Measurements from ENCODE around the gene ITM2C. TPM values are rescaled to one million over a fixed set of nuclear protein-coding genes. Genes with fewer than 3 reads are reported as not detected.
A peak's percentile ranks its signal among the peaks of the same experiment; 100 is the strongest.

The ITM2C gene
- total and polyA plus RNA-seq, 2 of the 13 experiments (the other 11 are each of a cell fraction or from before 2014, with no cell fraction given): 70.5 to 270 TPM

DNA sequence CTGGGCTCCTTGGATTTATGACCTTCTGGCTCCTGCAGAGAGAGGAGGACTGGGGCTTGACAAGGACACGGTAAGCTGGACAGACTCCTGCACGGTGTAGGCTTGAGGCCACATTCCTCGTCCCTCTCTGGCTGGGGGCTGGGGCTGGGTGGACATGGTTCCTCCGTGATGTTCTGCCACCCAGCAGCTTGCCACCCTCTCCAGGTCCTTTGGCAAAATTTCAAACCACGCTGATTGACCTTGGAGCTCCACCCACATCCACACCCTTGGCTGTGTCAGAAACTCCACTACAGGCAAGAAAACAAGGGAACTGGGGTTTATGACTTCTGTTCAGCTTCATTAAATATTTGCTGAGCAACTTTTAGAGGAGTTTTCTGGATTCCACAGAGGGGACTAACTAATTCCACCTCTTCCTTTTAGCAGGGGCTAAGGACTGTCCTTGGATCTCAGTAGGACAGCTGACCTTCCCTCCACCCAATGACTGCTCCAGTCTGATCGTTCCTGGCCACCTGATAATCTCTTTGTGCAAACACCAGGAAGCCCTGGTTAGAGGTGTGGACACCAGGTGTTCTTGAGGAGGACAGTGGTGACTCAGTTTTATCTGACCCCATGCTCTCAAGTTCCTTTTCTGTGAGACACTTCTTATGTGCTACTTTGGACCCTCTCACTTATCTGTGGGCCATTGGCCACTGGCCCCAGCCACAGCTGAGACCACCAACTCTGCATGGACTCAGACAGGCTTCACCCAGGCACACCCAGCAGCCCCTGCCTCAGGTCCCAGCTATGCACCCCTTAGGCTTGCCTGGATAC is 31.0 kb downstream of the ITM2C start:
- in situ Hi-C loops (cut with HindIII; ENCODE audit: extremely low pct_ligation_motif_present, low pct_unique_long_range_greater_than_20kb): no loop called here
- no peaks in the 10 kb centered on the region for H3K79me2 ChIP-seq (ENCODE audit: insufficient read depth, low read length)
- intact Hi-C loops (cut with micrococcal nuclease; ENCODE audit: unreplicated experiment): no loop called here
- CTCF ChIA-PET (ENCODE audit: low intra/inter-chr PET ratio, low total read pairs): no interaction called here
- ATAC-seq: peak; percentile 11; the same call in 1 of the 3 replicates
- DNase-seq (ENCODE audit: low spot score): no peak
- no peak for FAIRE-seq
- no peaks in the 10 kb centered on the region for H3K9me3 ChIP-seq (ENCODE audit: low read length)
- H3K4me1 ChIP-seq (ENCODE audit: insufficient read depth, low read length): no peaks in the 10 kb centered on the region
- POLR2A ChIA-PET: no interaction called here
- H3K4me3 ChIP-seq (replicated peaks in 1 of 3; ENCODE audit: insufficient read depth in 1 of 3, low read depth in 2 of 3, low read length in 3 of 3): no peak overlapping the region
- 7% methylated on average over 6 of the region's 6 CpGs for WGBS (ENCODE audit: low lambda C conversion rate)
- TF ChIP-seq ZNF552 (CRISPR knock-in tag; IDR thresholded peaks at IDR 0.05; ENCODE audit: borderline replicate concordance) (no peak), MTF2 (CRISPR knock-in tag; IDR thresholded peaks at IDR 0.05; ENCODE audit: borderline replicate concordance) (no peak), ZNF772 (CRISPR knock-in tag; IDR thresholded peaks at IDR 0.05) (no peak), SIN3A (IDR thresholded peaks at IDR 0.05; ENCODE audit: borderline replicate concordance, low read depth, low read length) (no peak), ZFP36L2 (CRISPR knock-in tag; IDR thresholded peaks at IDR 0.05) (no peak), DNMT1 (CRISPR knock-in tag; IDR thresholded peaks at IDR 0.05) (no peak), ZNF672 (CRISPR knock-in tag; IDR thresholded peaks at IDR 0.05) (no peak), ZSCAN20 (CRISPR knock-in tag; IDR thresholded peaks at IDR 0.05; ENCODE audit: borderline replicate concordance) (no peak), ZSCAN9 (CRISPR knock-in tag; IDR thresholded peaks at IDR 0.05; ENCODE audit: borderline replicate concordance) (no peak), POGZ (CRISPR knock-in tag; IDR thresholded peaks at IDR 0.05) (no peak), U2AF2 (IDR thresholded peaks at IDR 0.05; ENCODE audit: low read depth, low read length) (no peak), ISX (CRISPR knock-in tag; conservative IDR thresholded peaks at IDR 0.05) (no peak)
- TF ChIP-seq, protein P1, sequence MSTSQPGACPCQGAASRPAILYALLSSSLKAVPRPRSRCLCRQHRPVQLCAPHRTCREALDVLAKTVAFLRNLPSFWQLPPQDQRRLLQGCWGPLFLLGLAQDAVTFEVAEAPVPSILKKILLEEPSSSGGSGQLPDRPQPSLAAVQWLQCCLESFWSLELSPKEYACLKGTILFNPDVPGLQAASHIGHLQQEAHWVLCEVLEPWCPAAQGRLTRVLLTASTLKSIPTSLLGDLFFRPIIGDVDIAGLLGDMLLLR (CRISPR knock-in tag; IDR thresholded peaks at IDR 0.05): no peak
- TF ChIP-seq, protein P2, sequence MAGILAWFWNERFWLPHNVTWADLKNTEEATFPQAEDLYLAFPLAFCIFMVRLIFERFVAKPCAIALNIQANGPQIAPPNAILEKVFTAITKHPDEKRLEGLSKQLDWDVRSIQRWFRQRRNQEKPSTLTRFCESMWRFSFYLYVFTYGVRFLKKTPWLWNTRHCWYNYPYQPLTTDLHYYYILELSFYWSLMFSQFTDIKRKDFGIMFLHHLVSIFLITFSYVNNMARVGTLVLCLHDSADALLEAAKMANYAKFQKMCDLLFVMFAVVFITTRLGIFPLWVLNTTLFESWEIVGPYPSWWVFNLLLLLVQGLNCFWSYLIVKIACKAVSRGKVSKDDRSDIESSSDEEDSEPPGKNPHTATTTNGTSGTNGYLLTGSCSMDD (CRISPR knock-in tag; IDR thresholded peaks at IDR 0.05): no peak
- H3K27ac ChIP-seq (ENCODE audit: extremely low read length, insufficient read depth, low read length): no peak overlapping the region
- H3K9ac ChIP-seq (ENCODE audit: insufficient read depth, low read depth, low read length): no peak overlapping the region
- H2AFZ ChIP-seq (ENCODE audit: low read length): no peak overlapping the region
- H3K27me3 ChIP-seq (ENCODE audit: control insufficient read depth in 1 of 2, insufficient read depth in 2 of 2, low read length in 2 of 2): peaks cover 4 to 78% of the 10 kb centered on the region in 2 experiments
- BruUV-seq (replicated peaks): no TSS peak
- H3K36me3 ChIP-seq (replicated peaks in 1 of 2; ENCODE audit: control insufficient read depth in 1 of 2, insufficient read depth in 2 of 2, low read length in 2 of 2): no peaks in the 10 kb centered on the region
- H4K20me1 ChIP-seq (ENCODE audit: insufficient read depth, low read length): no peaks in the 10 kb centered on the region
- H3K4me2 ChIP-seq (ENCODE audit: low read depth, low read length): no peak overlapping the region
